ENCODE results near the gene COX19. TPM values are rescaled to one million over a fixed set of nuclear protein-coding genes. Genes with fewer than 3 reads are reported as not detected.

The COX19 gene
- polyA plus RNA-seq, 1 donor from 2014 or later, result 16.0 TPM

DNA sequence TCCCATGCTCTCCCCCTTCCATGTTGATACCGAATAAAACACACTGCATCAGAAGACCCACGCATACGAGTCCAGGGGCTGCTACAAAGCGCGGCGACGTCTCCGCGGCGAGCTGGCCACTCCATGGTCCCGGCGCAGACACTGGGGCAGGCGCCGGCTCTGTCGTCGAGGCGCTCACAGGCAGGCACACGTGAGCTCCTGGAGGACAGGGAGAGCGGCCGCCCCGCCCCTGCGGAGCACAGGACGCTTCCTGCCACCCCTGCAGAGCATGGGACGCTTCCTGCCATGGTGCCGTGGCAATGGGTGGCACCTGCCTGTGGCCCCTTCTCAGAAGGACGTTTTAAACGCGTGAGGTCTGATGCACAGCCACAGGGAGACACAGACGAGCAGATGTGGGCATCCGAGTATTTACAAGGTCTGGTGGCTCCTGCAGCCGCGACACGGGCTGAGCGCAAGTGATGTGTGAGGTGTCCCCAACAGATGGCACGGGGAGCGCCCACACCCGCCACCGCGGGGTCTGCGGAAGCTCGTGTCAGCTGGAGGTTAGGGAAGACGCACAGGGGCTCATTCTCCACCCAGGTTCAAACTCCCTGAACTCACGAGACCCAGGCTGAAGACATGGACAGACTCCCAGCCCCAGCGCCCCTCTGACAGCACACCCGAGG, 47.6 kb upstream of the COX19 start:
- Histone ChIP-seq H3K36me3 (ENCODE audit: insufficient read depth, low read length) (peaks cover 23% of the 10 kb centered on the region), H3K27ac (ENCODE audit: low read length) (no peak overlapping the region), H4K20me1 (ENCODE audit: insufficient read depth) (peaks cover 13% of the 10 kb centered on the region), H3K4me2 (ENCODE audit: low read length) (no peak overlapping the region), H3K9ac (ENCODE audit: low read length) (no peak overlapping the region), H3K9me3 (ENCODE audit: low read length) (peaks cover 14% of the 10 kb centered on the region), H3K9me2 (ENCODE audit: insufficient read depth, low read length) (no peaks in the 10 kb centered on the region), H2AFZ (ENCODE audit: low read depth, low read length) (no peak overlapping the region), H3K27me3 (ENCODE audit: insufficient read depth, low read depth, low read length) (no peaks in the 10 kb centered on the region), H3F3A (ENCODE audit: insufficient read depth, low read length, poor library complexity, severe bottlenecking) (no peaks in the 10 kb centered on the region), H3K79me2 (replicated peaks; ENCODE audit: insufficient read depth, low read length) (peaks cover 45% of the 10 kb centered on the region), H3K4me3 (ENCODE audit: low read length) (no peak overlapping the region)
- TF ChIP-seq, protein P1, sequence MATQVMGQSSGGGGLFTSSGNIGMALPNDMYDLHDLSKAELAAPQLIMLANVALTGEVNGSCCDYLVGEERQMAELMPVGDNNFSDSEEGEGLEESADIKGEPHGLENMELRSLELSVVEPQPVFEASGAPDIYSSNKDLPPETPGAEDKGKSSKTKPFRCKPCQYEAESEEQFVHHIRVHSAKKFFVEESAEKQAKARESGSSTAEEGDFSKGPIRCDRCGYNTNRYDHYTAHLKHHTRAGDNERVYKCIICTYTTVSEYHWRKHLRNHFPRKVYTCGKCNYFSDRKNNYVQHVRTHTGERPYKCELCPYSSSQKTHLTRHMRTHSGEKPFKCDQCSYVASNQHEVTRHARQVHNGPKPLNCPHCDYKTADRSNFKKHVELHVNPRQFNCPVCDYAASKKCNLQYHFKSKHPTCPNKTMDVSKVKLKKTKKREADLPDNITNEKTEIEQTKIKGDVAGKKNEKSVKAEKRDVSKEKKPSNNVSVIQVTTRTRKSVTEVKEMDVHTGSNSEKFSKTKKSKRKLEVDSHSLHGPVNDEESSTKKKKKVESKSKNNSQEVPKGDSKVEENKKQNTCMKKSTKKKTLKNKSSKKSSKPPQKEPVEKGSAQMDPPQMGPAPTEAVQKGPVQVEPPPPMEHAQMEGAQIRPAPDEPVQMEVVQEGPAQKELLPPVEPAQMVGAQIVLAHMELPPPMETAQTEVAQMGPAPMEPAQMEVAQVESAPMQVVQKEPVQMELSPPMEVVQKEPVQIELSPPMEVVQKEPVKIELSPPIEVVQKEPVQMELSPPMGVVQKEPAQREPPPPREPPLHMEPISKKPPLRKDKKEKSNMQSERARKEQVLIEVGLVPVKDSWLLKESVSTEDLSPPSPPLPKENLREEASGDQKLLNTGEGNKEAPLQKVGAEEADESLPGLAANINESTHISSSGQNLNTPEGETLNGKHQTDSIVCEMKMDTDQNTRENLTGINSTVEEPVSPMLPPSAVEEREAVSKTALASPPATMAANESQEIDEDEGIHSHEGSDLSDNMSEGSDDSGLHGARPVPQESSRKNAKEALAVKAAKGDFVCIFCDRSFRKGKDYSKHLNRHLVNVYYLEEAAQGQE (IDR thresholded peaks at IDR 0.05; ENCODE audit: borderline replicate concordance), result no peak
- TF ChIP-seq SMC3 (conservative IDR thresholded peaks at IDR 0.05; ENCODE audit: poor library complexity) (no peak), TAF1 (IDR thresholded peaks at IDR 0.05; ENCODE audit: low read depth) (no peak), MXI1 (conservative IDR thresholded peaks at IDR 0.05; ENCODE audit: poor library complexity, severe bottlenecking) (no peak)
- TF ChIP-seq, protein P2, sequence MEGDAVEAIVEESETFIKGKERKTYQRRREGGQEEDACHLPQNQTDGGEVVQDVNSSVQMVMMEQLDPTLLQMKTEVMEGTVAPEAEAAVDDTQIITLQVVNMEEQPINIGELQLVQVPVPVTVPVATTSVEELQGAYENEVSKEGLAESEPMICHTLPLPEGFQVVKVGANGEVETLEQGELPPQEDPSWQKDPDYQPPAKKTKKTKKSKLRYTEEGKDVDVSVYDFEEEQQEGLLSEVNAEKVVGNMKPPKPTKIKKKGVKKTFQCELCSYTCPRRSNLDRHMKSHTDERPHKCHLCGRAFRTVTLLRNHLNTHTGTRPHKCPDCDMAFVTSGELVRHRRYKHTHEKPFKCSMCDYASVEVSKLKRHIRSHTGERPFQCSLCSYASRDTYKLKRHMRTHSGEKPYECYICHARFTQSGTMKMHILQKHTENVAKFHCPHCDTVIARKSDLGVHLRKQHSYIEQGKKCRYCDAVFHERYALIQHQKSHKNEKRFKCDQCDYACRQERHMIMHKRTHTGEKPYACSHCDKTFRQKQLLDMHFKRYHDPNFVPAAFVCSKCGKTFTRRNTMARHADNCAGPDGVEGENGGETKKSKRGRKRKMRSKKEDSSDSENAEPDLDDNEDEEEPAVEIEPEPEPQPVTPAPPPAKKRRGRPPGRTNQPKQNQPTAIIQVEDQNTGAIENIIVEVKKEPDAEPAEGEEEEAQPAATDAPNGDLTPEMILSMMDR (IDR thresholded peaks at IDR 0.05; ENCODE audit: poor library complexity, severe bottlenecking), result no peak

DNA sequence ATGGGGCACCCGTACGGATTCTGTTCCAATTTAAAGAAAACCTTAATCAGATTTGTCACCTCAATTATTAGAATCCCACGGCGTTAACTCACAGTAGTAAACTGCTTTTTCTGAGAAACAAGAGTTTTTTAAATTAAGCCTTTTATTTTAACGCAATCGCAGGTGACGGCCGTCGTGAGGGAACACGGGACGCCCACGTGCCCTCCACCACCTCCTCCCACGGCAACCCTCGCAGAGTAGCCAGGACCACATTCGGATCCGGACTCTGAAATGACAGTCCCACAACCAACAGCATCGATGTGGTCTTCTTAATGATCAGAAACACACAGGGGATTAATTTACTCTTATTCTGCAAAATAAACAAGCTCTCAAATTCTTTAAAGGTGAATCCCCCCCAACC, 47.0 kb upstream of the COX19 start:
- TF ChIP-seq, protein P1 (IDR thresholded peaks at IDR 0.05; ENCODE audit: borderline replicate concordance), result no peak
- TF ChIP-seq, protein P2 (IDR thresholded peaks at IDR 0.05; ENCODE audit: poor library complexity, severe bottlenecking), result no peak
- TF ChIP-seq EP300 (conservative IDR thresholded peaks at IDR 0.05; ENCODE audit: poor library complexity, severe bottlenecking) (no peak), TAF1 (IDR thresholded peaks at IDR 0.05; ENCODE audit: low read depth) (no peak), EZH2 (IDR thresholded peaks at IDR 0.05; ENCODE audit: borderline replicate concordance, insufficient read depth, low read length, poor library complexity, severe bottlenecking) (no peak), POLR2AphosphoS5 (IDR thresholded peaks at IDR 0.05) (no peak), SMC3 (conservative IDR thresholded peaks at IDR 0.05; ENCODE audit: poor library complexity) (no peak), RAD21 (conservative IDR thresholded peaks at IDR 0.05) (no peak), MXI1 (conservative IDR thresholded peaks at IDR 0.05; ENCODE audit: poor library complexity, severe bottlenecking) (no peak)
- Histone ChIP-seq H3F3A (ENCODE audit: insufficient read depth, low read length, poor library complexity, severe bottlenecking) (no peaks in the 10 kb centered on the region), H3K27ac (ENCODE audit: low read length) (no peak overlapping the region), H3K79me2 (replicated peaks; ENCODE audit: insufficient read depth, low read length) (peaks cover 41% of the 10 kb centered on the region), H3K4me2 (ENCODE audit: low read length) (no peak overlapping the region), H3K4me3 (ENCODE audit: low read length) (no peak overlapping the region), H3K9me3 (ENCODE audit: low read length) (peaks cover 14% of the 10 kb centered on the region), H3K9ac (ENCODE audit: low read length) (no peak overlapping the region), H3K27me3 (ENCODE audit: insufficient read depth, low read depth, low read length) (no peaks in the 10 kb centered on the region), H2AFZ (ENCODE audit: low read depth, low read length) (no peak overlapping the region), H3K9me2 (ENCODE audit: insufficient read depth, low read length) (no peaks in the 10 kb centered on the region), H4K20me1 (ENCODE audit: insufficient read depth) (peaks cover 16% of the 10 kb centered on the region), H3K36me3 (ENCODE audit: insufficient read depth, low read length) (peaks cover 23% of the 10 kb centered on the region)

Measured in neural cell (in vitro differentiated cells).